ENCODE results near the gene TMEM131.

DNA sequence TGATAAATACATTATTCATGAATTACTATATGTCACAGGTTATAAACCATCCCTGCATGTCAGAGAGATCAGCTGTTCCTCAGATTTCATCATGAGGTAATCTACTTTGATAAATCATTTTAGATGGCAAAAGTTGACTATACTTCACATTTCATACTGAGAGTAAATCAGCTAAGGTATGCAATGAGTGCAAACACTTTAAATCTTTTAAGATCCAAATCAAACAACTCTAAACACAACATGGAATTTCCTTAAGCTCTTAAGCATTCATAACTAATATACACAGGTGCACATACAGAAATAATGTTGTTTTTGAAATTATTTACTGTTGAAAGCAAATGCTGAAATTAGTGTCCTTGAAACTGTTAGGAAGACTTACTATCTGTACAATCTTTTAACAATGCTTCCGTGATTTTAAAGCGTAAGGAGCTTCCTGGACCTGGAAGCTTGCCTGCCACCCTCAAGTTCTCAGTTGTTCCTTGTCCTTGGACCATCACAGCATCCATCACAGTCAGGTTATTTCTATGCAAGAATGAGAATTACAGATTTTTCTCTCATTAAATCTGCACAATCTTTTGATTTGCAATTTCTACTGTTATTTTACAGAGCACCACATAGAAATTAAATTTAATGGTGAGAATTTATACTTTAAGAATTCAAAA, 199.2 kb downstream of the TMEM131 start:
- no peak for TF ChIP-seq CTCF (IDR thresholded peaks at IDR 0.05; ENCODE audit: low read depth, low read length)
- TF ChIP-seq POLR2A (IDR thresholded peaks at IDR 0.05; ENCODE audit: extremely low read depth, insufficient read length): no peak
- TF ChIP-seq MYC (IDR thresholded peaks at IDR 0.05; ENCODE audit: low read depth, low read length): no peak

Data from NB4 (cell line).